Kidney (tissue), 14 donors: ENCODE results near the gene VASP. TPM values are rescaled to one million over a fixed set of nuclear protein-coding genes. Genes with fewer than 3 reads are reported as not detected.
"Not testable (repeated sequence)": the region's sequence is repeated elsewhere in the genome, so short reads cannot be mapped to it uniquely, and the experiment has no call there.

Experiments
- DNase-seq, 5 donors: peaks; one replicate each; pipeline ENCODE4 v3.0.0-alpha.2; 2013 to 2020
- FAIRE-seq: peaks from 2 replicates; lab custom pipeline; 2012; peaks lifted over from hg19 to GRCh38; lab: Jason Lieb, UNC
- H3K27ac ChIP-seq, 2 donors: one replicate each; pipeline ENCODE4 v1.7.0; 2013; ENCODE audit warnings: low read depth in 2 of 2, low read length in 2 of 2, inconsistent platforms in 1 of 2
- H3K27me3 ChIP-seq: one replicate; pipeline ENCODE4 v1.7.1; 2013; ENCODE audit warnings: low read length, inconsistent platforms; ENCODE audit not compliant: control insufficient read depth, insufficient read depth
- H3K36me3 ChIP-seq, 3 donors: one replicate each; pipeline versions ENCODE4 v1.7.0 to v1.7.1; 2013; ENCODE audit warnings: low read length in 3 of 3, control low read depth in 1 of 3, inconsistent platforms in 1 of 3; ENCODE audit not compliant: insufficient read depth in 3 of 3, control insufficient read depth in 2 of 3
- H3K4me1 ChIP-seq, 3 donors: one replicate each; pipeline versions ENCODE4 v1.7.0 to v1.7.1; 2013; ENCODE audit warnings: low read length in 3 of 3, inconsistent platforms in 1 of 3, low read depth in 1 of 3; ENCODE audit not compliant: control insufficient read depth in 2 of 3, insufficient read depth in 2 of 3
- H3K4me3 ChIP-seq, 3 donors: one replicate each; pipeline versions ENCODE4 v1.7.0 to v1.8.1; 2013; ENCODE audit warnings: low read length in 3 of 3, control low read depth in 1 of 3, inconsistent platforms in 1 of 3
- H3K9ac ChIP-seq, 3 donors: one replicate each; pipeline versions ENCODE4 v1.7.0 to v1.7.1; 2013; ENCODE audit warnings: low read length in 3 of 3, control low read depth in 1 of 3, inconsistent platforms in 1 of 3
- H3K9me3 ChIP-seq, 3 donors: one replicate each; pipeline versions ENCODE4 v1.7.0 to v1.7.1; 2013; ENCODE audit warnings: low read length in 3 of 3, control low read depth in 1 of 3, inconsistent platforms in 1 of 3; ENCODE audit not compliant: control insufficient read depth in 2 of 3, insufficient read depth in 1 of 3
- CTCF ChIP-seq: IDR thresholded peaks from 3 replicates; pipeline ENCODE4 v1.5.1; 2012; ENCODE audit warnings: mild to moderate bottlenecking, moderate library complexity, borderline replicate concordance; ENCODE audit not compliant: insufficient read depth; ENCODE audit errors: extremely low read depth
- intact Hi-C: fragments of 100-400 bp; cut with DNase I; formaldehyde crosslinking; loops from one replicate; pipeline ENCODE4 v1.11.1; 2022
- polyA plus RNA-seq: library from polyadenylated mRNA; stranded (reverse); fragments of 350-450 nt; fragmentation: Illumina TruSeq; extraction: RNeasy Lipid Tissue Mini Kit (QIAGEN cat#74804); gene quantifications from one replicate; pipeline ENCODE4 v1.2.3, GENCODE V29; 2014; ENCODE audit warnings: low read depth, low replicate concordance; ENCODE audit not compliant: insufficient read depth
- total RNA-seq: library from RNA; stranded (reverse); fragmentation: NEBNext Ultra II Directional; extraction: Animal tissue kit (Norgen Biotek cat#: 25700); gene quantifications from one replicate; pipeline ENCODE4 v1.2.1, GENCODE V29; 2021
- donor health status: control.
- donor health status: control.
- donor health status: control.
- donor health status: control.
- donor health status: control.
- donor health status: DM: yes; HTN: yes; CAD: no.
- donor health status: Normal renal cell carcinoma (clear cell type).

The VASP gene
- total and polyA plus RNA-seq, 2 donors from 2014 or later: 36.3 to 105 TPM

GRCh38 chr19:45508417-45508860 is 1.2 kb downstream of the VASP start:
- no peak for TF ChIP-seq CTCF
- Histone ChIP-seq H3K9ac (peak overlapping the region in 2 of 3 donors; percentile 73 to 96), H3K27me3 (no peaks in the 10 kb centered on the region), H3K4me3 (peak overlapping the region; percentile 60 to 88 (median 80)), H3K4me1 (peaks cover 0 to 8% (median 0%) of the 10 kb centered on the region in 3 donors), H3K27ac (peak overlapping the region; percentile 87 to 90), H3K9me3 (no peaks in the 10 kb centered on the region), H3K36me3 (no peaks in the 10 kb centered on the region)
- DNase-seq (peak; percentile 43 to 89 (median 63)), FAIRE-seq (no peak)
- intact Hi-C loops: no loop called here

- Histone ChIP-seq H3K9me3 (no peaks in the 10 kb centered on the region), H3K27ac (peak overlapping the region; percentile 87 to 90), H3K36me3 (no peaks in the 10 kb centered on the region), H3K9ac (peak overlapping the region in 2 of 3 donors; percentile 73 to 96), H3K27me3 (no peaks in the 10 kb centered on the region), H3K4me3 (peak overlapping the region; percentile 62 to 88 (median 80)), H3K4me1 (peaks cover 0 to 12% (median 4%) of the 10 kb centered on the region in 3 donors)
- FAIRE-seq: no peak
- intact Hi-C loops: no loop called here
- DNase-seq: peak in 4 of 5 donors; percentile 59 to 94 (median 79)
- no peak for TF ChIP-seq CTCF
Observed at GRCh38 chr19:45508861-45509691, 1.8 kb downstream of the VASP start.

GRCh38 chr19:45509692-45510015 is 2.4 kb downstream of the VASP start:
- FAIRE-seq (no peak), DNase-seq (no peak)
- Histone ChIP-seq H3K4me1 (peaks cover 0 to 18% (median 10%) of the 10 kb centered on the region in 3 donors), H3K4me3 (peak overlapping the region in 1 of 3 donors; percentile 88), H3K27me3 (no peaks in the 10 kb centered on the region), H3K36me3 (no peaks in the 10 kb centered on the region), H3K9me3 (no peaks in the 10 kb centered on the region), H3K9ac (peak overlapping the region in 2 of 3 donors; percentile 4 to 51), H3K27ac (peak overlapping the region; percentile 76 to 87)
- intact Hi-C loops: no loop called here
- TF ChIP-seq CTCF: no peak

GRCh38 chr19:45510352-45510751 is 3.1 kb downstream of the VASP start:
- intact Hi-C loops, H3K9me3 ChIP-seq, H3K9ac ChIP-seq, H3K36me3 ChIP-seq, DNase-seq, FAIRE-seq, H3K27ac ChIP-seq, H3K27me3 ChIP-seq, H3K4me3 ChIP-seq: not testable (repeated sequence)
- H3K4me1 ChIP-seq: peaks cover 0 to 21% (median 16%) of the 10 kb centered on the region in 3 donors
